HG02798 (cell line): ENCODE results near the gene SLC6A2.
"Not testable (repeated sequence)": the region's sequence is repeated elsewhere in the genome, so short reads cannot be mapped to it uniquely, and the experiment has no call there.

ENCODE experiments used
- ATAC-seq: cut with Tn5 transposase; IDR thresholded peaks from one replicate; pipeline ENCODE4 v1.9.1; 2021; ENCODE audit warnings: mild to moderate bottlenecking; ENCODE audit not compliant: unreplicated experiment, poor library complexity

Gene SLC6A2

DNA sequence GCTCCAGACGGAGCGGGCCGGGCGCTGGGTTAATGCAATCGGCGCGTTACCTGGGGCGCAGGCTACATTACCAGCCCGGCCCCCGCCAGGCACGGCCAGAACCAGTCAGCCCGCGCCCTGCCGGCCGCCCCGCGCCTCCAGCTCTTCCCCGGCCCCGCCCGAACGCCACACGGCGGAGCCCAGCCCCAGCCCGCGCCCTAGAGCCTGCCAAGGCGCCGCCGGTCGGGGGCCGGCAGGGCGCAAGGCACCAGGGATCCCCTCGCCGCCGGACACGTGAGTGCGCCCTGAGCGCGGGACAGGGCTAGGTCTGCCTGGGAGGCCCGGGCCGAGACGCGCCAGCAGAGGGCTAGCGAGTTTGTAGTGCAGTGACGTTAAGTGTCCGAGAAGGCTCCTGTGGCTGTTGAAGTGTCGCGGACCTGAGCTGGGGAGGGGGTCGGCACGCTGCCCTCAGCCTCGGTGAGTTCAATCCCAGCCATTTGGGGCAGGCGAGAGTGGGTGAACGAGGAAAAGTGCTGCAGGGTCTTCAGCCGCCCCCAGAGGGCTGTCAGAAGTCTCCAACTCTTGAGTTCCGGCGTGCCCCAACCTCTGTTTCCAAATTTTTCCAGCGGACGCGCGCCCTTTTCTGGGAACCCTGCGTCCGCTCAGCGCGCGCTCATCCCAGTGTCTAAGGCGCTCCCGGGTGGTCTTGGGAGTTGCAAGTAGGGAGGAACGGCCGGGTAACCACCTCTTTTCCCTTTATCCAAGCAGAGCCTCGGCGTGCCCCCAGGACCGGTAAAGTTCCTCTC is at the start of gene SLC6A2:
Gene SLC6A2, plus strand, starts transcription at position 92 of the 785 bp plus-strand sequence. CDS start 707 bp downstream, outside the sequence.
- no peak for ATAC-seq

DNA sequence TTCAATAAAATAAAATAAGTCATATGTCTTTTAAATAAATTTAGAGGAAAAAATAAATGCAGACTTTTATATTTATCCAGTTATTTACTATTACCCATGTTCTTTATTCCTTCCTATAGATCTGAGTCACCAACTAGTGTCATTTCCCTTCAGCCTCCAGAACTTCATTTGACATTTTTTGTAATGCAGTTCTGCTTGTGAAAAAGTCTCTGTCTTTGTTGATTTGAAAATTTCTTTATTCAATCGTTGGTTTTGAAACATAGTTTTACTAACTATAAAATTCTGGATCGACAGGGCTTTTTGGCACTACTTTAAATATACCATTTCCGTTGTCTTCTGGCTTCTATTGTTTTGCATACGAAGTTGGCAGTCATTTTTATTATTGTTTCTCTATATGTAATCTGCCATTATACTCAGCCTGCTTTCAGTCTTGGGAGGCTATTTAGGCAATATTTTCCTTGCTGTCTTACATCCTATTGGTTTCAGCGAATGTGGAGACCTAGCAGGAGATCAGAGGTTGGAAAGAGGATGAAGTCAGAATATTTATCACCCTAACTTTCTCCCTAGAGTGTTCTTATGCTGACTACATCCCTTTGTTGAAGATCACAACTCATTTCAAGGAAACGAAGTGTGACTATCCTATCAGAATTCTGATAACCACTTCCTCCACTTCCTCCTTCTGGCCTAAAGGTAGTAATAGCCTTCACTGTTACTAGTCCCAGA is 42.0 kb upstream of the SLC6A2 start:
- ATAC-seq, result no peak

DNA sequence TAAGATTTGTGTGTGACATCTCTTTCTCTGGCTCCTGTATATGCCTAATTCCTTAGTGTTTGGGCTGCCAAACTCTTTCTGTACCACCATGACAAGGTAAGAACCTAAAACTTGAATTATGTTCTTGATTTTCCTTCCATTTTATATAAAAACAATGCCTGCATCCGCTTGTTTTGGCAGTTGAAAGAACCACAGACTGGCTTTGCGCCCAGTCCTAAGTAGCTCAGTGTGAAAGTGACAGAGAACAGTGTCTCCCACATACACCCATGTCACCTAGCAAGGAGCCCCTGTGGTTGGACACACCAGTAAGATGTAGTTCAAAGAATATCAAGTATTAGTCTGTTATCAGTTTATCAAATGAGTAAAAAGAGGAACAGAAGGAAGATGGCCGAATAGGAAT is 40.7 kb upstream of the SLC6A2 start:
- no peak for ATAC-seq

DNA sequence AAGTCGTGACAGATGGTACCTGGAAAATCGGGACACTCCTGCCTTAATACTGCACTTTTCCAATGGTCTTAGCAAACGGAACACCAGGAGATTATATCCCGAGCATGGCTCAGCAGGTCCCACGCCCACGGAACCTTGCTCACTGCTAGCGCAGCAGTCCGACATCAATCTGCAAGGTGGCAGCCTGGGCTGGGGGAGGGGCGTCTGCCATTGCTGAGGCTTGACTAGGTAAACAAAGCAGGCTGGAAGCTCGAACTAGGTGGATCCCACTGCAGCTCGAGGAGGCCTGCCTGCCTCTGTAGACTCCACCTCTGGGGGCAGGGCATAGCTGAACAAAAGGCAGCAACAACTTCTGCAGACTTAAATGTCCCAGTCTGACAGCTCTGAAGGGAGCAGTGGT is 40.1 kb upstream of the SLC6A2 start:
- ATAC-seq, result not testable (repeated sequence)

DNA sequence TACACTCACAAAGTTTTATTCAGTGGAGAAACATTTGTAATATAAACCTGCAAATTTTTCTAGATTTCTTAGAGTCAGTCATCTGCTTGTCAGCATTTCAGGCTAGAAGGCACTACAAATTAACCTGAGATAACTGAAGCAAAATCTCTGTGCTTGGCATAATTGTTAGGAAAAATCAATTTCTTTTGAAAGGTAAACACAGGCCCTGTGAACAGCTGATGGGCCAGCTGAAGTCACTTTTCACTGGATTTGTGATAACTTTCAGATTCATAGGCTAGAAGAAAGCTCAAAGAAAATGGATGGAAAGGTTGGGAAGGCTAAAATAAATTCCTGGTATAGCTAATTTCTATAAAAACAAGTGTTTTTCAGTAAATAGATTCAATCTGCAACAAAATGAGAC is 34.0 kb upstream of the SLC6A2 start:
- no peak for ATAC-seq

DNA sequence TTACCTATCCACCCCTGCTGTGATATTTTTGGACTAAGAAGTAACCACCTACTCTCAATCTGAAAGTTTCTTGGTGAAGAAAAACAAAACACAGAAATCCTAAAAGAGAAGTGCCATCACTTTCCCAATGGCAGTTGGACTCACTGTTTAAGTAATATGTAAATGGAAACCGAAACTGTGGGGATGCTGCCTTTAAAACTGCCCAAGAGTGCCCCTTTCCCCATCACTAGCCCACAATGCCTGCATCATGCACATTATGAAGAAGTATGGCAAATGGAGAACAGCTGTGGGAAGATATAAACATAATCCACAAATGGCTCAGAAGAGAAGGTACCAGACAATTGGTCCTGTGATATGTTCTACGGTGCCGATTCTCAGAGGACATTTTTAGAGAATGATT is 33.5 kb upstream of the SLC6A2 start:
- ATAC-seq, result no peak

DNA sequence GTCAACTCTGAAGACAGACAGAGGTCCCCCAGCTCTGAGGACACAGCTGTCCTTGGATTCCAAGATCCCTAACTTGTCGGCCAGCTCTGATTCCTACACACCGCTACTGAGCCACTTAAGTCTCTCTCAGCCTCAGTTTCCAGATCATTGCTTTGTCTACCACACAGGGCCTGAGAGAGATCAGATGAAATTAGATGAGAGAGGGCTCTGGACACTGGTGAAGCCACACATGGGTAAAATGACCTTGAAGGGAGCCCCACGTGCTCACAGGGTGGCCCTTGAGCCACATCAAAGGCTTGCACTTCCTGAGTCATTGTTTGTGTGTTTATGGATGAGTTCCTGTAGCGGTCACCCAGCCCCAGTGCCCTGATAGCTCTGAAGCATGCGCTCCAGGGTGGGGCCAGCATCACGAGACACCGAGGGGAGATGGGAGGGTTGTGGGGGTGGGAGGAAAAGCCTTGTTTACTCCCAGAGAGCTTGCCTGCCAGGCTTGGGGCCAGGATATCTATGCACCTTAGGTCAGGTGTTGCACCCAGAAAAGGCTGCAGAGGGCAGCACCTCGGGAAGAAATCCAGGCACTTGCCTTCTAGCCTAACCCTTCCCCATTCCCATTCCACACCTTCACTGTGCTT is 32.7 kb upstream of the SLC6A2 start:
- ATAC-seq, result no peak

DNA sequence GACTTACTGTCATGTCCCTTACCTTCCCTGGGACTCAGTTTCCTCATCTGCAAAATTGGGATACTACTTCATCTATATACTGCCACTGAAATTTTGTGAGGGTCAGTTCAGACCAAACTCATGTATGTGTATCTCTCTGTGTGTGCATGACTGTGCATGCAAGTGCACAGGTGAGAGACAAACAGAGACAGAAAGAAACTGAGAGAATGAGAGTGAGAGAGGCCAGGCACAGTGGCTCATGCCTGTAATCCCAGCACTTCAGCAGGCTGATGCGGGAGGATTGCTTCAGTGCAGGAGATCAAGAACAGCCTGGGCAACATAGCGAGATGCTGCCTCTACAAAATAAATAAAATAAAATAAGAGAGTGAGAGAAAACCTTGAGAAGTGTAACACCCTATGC is 32.1 kb upstream of the SLC6A2 start:
- ATAC-seq, result no peak

DNA sequence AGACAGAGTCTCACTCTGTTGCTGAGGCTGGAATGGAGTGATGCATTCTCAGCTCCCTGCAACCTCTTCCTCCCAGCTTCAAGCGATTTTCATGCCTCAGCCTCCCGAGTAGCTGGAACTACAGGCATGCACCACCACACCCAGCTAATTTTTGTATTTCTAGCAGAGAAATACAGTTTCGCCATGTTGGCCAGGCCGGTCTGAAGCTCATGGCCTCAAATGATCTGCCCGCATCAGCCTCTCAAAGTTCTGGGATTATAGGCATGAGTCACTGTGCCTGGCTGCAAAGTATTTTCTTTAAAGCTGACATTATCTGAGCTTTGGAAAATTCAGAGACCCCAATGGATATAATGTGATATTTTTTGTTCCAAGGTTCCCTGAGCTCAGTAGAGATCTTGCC is 31.1 kb upstream of the SLC6A2 start:
- ATAC-seq, result no peak

DNA sequence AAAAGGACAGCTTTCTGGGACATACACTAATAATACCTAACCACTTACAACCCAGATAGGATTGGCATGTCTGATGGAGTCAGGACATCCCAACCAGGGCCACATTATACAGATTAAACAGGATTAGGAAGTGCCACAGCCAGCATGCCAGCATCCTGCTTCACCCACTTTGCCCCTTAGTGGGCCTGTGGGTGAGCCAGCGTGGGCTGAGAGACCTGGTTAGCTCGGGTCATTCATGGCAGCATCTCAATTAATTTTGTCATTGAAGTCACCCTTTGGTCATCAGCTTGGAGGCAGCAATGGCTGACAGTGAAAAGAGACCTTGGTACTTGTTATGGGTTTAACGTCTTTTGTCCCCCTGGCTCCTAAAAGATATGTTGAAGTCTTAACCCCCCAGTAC is 29.9 kb upstream of the SLC6A2 start:
- no peak for ATAC-seq

DNA sequence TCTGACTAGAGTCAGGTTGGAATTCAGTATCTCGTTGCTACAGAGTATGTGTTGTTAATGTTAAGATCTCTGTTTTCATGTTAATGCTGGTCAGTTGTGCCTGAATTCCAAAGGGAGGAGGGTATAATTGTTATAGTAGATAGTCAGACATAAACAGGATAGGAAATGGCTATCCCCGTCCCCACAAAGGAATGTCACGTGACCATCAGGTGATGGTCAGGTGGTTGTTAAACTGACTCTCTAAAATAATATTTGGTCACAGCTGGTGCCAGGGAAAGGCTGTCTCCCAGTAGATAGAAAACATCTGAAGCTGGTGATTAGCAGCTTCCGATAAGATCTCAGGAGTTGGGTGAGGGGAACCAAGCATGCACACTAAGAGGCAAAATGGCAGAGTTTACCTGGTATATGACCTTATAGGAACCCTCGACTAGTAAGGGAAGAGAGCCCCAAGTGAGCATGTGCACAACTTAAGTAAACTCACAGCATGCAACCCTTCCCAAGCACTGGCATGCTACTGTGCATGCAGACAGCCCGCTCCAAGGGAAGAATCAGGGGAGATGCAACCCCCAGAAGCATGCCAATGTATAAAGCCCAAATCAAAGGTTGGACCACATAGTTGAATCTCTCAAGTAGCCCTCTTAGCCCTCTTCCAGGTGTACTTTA is 27.4 kb upstream of the SLC6A2 start:
- ATAC-seq, result no peak

DNA sequence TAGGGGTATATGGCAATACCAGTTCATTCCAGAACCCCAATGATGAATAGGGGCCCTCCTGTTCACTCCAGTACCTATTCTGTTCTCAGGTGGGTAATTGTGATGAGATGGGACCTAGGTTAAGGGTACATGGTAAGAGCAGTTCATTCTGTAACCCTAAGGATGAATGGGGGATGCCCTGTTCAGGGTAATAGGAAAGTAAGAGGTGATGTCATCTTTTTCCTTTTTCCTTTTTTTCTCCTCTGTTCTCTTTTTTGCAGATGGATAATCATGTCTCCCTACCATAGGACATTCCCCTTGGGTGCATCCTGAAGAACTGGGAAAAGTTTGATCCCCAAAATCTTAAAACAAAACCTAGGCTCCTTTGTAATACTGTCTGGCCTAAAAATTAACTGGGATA is 25.0 kb upstream of the SLC6A2 start:
- ATAC-seq, result no peak

DNA sequence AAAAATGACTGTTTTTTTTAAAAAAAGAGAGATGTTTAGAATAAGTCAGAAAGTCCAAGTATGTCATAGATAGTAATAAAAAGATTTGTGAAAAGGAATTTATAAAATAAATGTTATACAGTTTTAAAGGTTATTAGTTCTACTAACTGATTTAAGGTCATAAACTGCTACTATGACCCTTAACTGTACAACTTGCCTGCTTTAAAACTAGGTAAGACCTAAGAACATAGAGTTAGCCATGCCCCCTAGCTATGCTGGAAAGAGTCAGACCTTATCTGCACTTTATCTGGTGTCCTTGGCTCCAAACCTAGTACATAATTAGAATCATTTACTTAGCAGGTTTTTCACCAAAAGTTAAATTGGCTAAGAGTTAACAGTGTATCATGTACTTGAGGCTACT is 23.5 kb upstream of the SLC6A2 start:
- no peak for ATAC-seq

DNA sequence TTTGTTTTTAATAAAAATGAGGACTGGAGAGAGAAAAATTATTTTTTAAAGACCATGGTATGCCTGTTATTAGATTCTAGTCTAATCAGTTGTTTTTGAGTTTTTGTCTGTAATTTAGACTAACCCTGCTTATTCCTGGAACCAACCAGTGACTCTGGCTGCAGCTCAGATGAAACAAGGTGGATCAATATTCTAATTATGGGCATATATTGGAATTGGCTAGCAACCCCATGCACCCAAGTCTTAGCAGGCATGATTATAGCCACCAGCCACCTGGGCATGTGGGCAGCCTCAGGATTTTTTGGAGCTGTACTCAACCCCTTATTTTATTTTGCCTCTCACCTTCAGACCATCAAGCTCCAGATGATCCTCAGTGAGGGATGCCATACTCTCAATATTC is 21.6 kb upstream of the SLC6A2 start:
- no peak for ATAC-seq

DNA sequence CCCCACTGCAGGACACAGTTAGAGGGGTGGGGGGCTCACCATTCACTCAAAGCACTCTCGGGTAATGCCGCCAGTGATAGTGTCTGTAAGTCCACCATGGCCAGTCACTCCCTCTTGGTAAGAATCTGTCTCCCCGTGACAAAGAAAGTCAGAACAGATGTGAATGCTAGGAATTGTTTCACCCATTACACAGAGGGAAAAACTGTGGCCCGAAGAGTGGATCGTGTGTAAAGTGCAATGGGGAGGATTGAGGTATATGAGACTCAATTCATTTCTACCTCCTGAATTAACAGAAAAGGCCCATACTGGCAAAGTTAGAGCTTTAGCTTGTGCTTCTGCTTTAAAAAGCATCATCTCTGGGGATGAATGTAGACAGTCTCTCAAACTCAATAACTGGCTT is 17.5 kb upstream of the SLC6A2 start:
- ATAC-seq, result no peak

DNA sequence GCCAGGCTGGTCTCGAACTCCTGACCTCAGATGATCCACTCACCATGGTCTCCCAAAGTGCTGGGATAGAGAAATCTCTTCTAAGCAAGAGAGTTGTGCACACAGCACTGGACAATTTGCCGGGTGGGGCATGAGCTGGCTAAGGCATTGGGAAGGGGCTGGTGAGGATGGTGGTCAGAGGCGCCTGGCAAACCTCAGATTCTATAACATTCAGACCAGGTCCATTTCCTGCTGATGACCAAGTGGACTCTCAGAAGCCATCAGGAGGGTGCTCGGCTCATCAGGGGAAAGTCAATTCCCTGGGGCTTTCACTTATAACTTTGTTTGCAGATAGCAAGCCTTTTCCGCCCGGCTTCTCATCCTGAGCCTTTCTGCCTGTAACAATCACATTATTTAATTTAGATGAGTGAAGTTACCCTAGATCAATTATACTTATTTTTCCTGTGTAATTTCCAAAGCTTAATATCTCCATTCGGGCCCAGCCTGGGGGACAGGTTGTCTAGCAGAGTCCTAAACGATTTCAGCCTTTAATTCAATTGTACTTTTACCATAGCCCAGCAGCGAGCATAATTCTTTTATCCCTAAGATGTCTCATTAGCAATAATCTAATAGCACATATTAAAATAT is 15.0 kb upstream of the SLC6A2 start:
- ATAC-seq, result no peak

DNA sequence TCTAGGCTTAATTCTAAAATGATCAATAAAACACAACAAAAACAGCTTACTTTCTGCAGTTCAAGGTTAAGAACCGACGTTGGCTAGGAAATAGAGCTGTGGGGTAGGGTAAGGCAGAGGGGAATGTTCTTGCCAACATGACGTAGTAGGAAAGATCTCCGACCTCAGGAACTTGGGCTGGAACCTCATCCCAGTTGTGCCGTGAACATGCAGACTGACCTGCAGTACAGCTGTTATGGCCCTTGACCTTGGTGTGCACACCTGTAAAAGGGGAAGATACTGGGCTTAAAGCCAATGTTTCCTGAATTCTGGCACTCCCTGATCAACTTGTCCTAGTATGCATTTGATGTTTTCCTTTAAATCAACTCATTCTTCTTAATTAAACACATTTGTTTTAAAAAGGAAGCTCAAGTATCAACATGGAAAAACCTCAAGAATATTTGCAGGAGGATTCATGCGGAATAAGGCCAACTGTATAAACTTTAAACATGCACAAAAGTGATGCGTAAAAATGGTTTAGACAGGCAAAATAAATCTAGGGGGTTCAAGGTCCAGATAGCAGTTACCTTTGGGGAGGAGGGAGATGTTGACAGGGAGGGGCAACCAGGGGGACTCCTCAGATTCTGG is 14.2 kb upstream of the SLC6A2 start:
- no peak for ATAC-seq

DNA sequence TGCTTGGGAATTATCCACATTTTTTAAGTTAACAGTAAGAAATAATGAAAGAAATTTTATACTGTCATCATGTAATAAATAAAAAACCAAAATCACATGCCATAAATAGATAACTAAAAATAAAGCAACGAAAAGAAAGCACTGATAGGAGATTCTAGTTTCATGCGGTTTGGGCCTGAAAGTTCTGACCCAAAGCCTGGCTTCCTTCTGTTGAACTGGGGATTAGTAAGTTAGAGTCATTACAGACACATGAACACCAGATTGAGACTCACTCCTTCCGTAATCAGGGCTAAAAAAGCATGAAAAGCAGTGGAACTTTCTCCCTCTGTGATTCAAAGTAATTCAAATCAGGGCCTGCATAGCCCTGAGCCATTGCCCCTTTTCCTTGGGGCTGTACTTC is 13.2 kb upstream of the SLC6A2 start:
- no peak for ATAC-seq

DNA sequence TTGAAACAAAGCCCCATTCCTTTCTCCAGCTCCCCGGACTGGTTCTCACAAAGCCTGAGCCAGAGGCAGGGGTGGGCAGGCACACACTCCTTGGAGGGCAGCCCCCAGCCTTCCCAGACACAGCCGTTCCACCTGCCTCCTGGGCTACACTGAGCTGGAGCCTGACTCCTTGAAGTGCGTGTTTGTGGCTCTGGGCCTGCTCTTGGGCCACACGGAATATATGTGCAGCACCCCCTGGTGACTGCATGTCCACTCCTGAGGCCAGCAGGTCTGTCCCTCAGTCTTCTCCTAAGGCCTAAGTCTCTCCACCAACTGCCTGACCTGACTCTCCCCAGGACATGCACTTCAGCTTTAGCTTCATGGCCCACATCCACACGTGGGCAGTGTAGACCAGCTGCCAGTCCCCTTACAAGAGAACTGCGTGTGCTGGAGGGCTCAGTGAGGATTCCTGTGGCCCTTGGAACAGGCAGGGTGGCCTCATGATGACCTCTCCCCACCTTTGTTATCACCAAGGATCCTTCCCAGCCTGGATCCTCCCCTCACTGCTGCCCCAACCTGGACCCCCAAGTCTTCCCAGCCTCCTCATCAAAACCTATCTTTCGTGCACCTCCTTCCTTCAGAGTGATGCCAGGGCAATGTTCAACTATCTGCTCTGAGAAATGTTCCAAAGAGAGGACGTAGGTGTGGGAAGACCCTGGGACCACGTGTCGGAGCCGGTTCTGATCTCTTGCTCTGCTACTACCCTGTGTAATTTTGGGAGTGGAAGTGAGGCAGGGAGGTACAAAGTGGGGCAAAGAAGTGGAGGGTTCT is 12.4 kb upstream of the SLC6A2 start:
- ATAC-seq, result no peak
